ENCODE results near the gene DGKD.

The DGKD gene

GRCh38 chr2:233430651-233431050, 76.4 kb downstream of the DGKD start:
- no peaks in the 10 kb centered on the region for H3K9me3 ChIP-seq (ENCODE audit: control insufficient read depth, insufficient read depth, low read length)
- 0 out of 2 replicates have a peak, but pooled peaks cover 3% of the 10 kb centered on the region for H3K36me3 ChIP-seq (ENCODE audit: control insufficient read depth, insufficient read depth, low read length)
- H3K27me3 ChIP-seq (ENCODE audit: control insufficient read depth, insufficient read depth, low read length): no peaks in the 10 kb centered on the region
- no peak overlapping the region for H3K4me3 ChIP-seq (ENCODE audit: low read depth, low read length)
- H3K27ac ChIP-seq (ENCODE audit: low read depth, low read length): no peak overlapping the region
- no peak overlapping the region for H3K9ac ChIP-seq (ENCODE audit: low read depth, low read length)
- no peaks in the 10 kb centered on the region for H3K4me1 ChIP-seq (ENCODE audit: control insufficient read depth, insufficient read depth, low read length)

- Histone ChIP-seq H3K9me3 (ENCODE audit: control insufficient read depth, insufficient read depth, low read length) (no peaks in the 10 kb centered on the region), H3K4me1 (ENCODE audit: control insufficient read depth, insufficient read depth, low read length) (no peaks in the 10 kb centered on the region), H3K4me3 (ENCODE audit: low read depth, low read length) (no peak overlapping the region), H3K27ac (ENCODE audit: low read depth, low read length) (no peak overlapping the region), H3K9ac (ENCODE audit: low read depth, low read length) (no peak overlapping the region), H3K27me3 (ENCODE audit: control insufficient read depth, insufficient read depth, low read length) (no peaks in the 10 kb centered on the region), H3K36me3 (ENCODE audit: control insufficient read depth, insufficient read depth, low read length) (peaks cover 21% of the 10 kb centered on the region)
Measured at GRCh38 chr2:233433029-233433428, 78.7 kb downstream of the DGKD start.

GRCh38 chr2:233433794-233434193, 79.5 kb downstream of the DGKD start:
- no peaks in the 10 kb centered on the region for H3K27me3 ChIP-seq (ENCODE audit: control insufficient read depth, insufficient read depth, low read length)
- H3K9ac ChIP-seq (ENCODE audit: low read depth, low read length): no peak overlapping the region
- peaks cover 24% of the 10 kb centered on the region for H3K36me3 ChIP-seq (ENCODE audit: control insufficient read depth, insufficient read depth, low read length)
- no peak overlapping the region for H3K4me3 ChIP-seq (ENCODE audit: low read depth, low read length)
- H3K9me3 ChIP-seq (ENCODE audit: control insufficient read depth, insufficient read depth, low read length): no peaks in the 10 kb centered on the region
- H3K4me1 ChIP-seq (ENCODE audit: control insufficient read depth, insufficient read depth, low read length): no peaks in the 10 kb centered on the region
- H3K27ac ChIP-seq (ENCODE audit: low read depth, low read length): no peak overlapping the region

GRCh38 chr2:233434666-233435330, 80.5 kb downstream of the DGKD start:
- H3K9me3 ChIP-seq (ENCODE audit: control insufficient read depth, insufficient read depth, low read length): no peaks in the 10 kb centered on the region
- H3K4me3 ChIP-seq (ENCODE audit: low read depth, low read length): no peak overlapping the region
- H3K36me3 ChIP-seq (ENCODE audit: control insufficient read depth, insufficient read depth, low read length): peaks cover 24% of the 10 kb centered on the region
- H3K4me1 ChIP-seq (ENCODE audit: control insufficient read depth, insufficient read depth, low read length): no peaks in the 10 kb centered on the region
- H3K27me3 ChIP-seq (ENCODE audit: control insufficient read depth, insufficient read depth, low read length): no peaks in the 10 kb centered on the region
- H3K9ac ChIP-seq (ENCODE audit: low read depth, low read length): no peak overlapping the region
- no peak overlapping the region for H3K27ac ChIP-seq (ENCODE audit: low read depth, low read length)

GRCh38 chr2:233435436-233436190, 81.3 kb downstream of the DGKD start:
- Histone ChIP-seq H3K27ac (ENCODE audit: low read depth, low read length) (no peak overlapping the region), H3K27me3 (ENCODE audit: control insufficient read depth, insufficient read depth, low read length) (no peaks in the 10 kb centered on the region), H3K4me3 (ENCODE audit: low read depth, low read length) (no peak overlapping the region)

GRCh38 chr2:233436191-233436581, 81.9 kb downstream of the DGKD start:
- H3K4me3 ChIP-seq (ENCODE audit: low read depth, low read length): no peak overlapping the region
- no peaks in the 10 kb centered on the region for H3K9me3 ChIP-seq (ENCODE audit: control insufficient read depth, insufficient read depth, low read length)
- no peaks in the 10 kb centered on the region for H3K27me3 ChIP-seq (ENCODE audit: control insufficient read depth, insufficient read depth, low read length)
- H3K27ac ChIP-seq (ENCODE audit: low read depth, low read length): no peak overlapping the region
- no peaks in the 10 kb centered on the region for H3K4me1 ChIP-seq (ENCODE audit: control insufficient read depth, insufficient read depth, low read length)
- H3K9ac ChIP-seq (ENCODE audit: low read depth, low read length): no peak overlapping the region
- peaks cover 24% of the 10 kb centered on the region for H3K36me3 ChIP-seq (ENCODE audit: control insufficient read depth, insufficient read depth, low read length)

More at GRCh38 chr2:233435436-233436190, 81.3 kb downstream of the DGKD start:
- Histone ChIP-seq H3K36me3 (ENCODE audit: control insufficient read depth, insufficient read depth, low read length) (peaks cover 24% of the 10 kb centered on the region), H3K4me1 (ENCODE audit: control insufficient read depth, insufficient read depth, low read length) (no peaks in the 10 kb centered on the region), H3K9ac (ENCODE audit: low read depth, low read length) (no peak overlapping the region), H3K9me3 (ENCODE audit: control insufficient read depth, insufficient read depth, low read length) (no peaks in the 10 kb centered on the region)

GRCh38 chr2:233436691-233437438, 82.6 kb downstream of the DGKD start:
- no peaks in the 10 kb centered on the region for H3K9me3 ChIP-seq (ENCODE audit: control insufficient read depth, insufficient read depth, low read length)
- peaks cover 24% of the 10 kb centered on the region for H3K36me3 ChIP-seq (ENCODE audit: control insufficient read depth, insufficient read depth, low read length)
- no peaks in the 10 kb centered on the region for H3K4me1 ChIP-seq (ENCODE audit: control insufficient read depth, insufficient read depth, low read length)
- no peak overlapping the region for H3K9ac ChIP-seq (ENCODE audit: low read depth, low read length)
- no peak overlapping the region for H3K4me3 ChIP-seq (ENCODE audit: low read depth, low read length)
- no peak overlapping the region for H3K27ac ChIP-seq (ENCODE audit: low read depth, low read length)
- no peaks in the 10 kb centered on the region for H3K27me3 ChIP-seq (ENCODE audit: control insufficient read depth, insufficient read depth, low read length)

- H3K4me1 ChIP-seq (ENCODE audit: control insufficient read depth, insufficient read depth, low read length): no peaks in the 10 kb centered on the region
- no peak overlapping the region for H3K4me3 ChIP-seq (ENCODE audit: low read depth, low read length)
- H3K9me3 ChIP-seq (ENCODE audit: control insufficient read depth, insufficient read depth, low read length): no peaks in the 10 kb centered on the region
- H3K36me3 ChIP-seq (ENCODE audit: control insufficient read depth, insufficient read depth, low read length): peaks cover 24% of the 10 kb centered on the region
- no peaks in the 10 kb centered on the region for H3K27me3 ChIP-seq (ENCODE audit: control insufficient read depth, insufficient read depth, low read length)
- no peak overlapping the region for H3K9ac ChIP-seq (ENCODE audit: low read depth, low read length)
- H3K27ac ChIP-seq (ENCODE audit: low read depth, low read length): no peak overlapping the region
Measured at GRCh38 chr2:233437439-233437955, 83.2 kb downstream of the DGKD start.

GRCh38 chr2:233438573-233439147, 84.4 kb downstream of the DGKD start:
- Histone ChIP-seq H3K27ac (ENCODE audit: low read depth, low read length) (no peak overlapping the region), H3K27me3 (ENCODE audit: control insufficient read depth, insufficient read depth, low read length) (no peaks in the 10 kb centered on the region), H3K9me3 (ENCODE audit: control insufficient read depth, insufficient read depth, low read length) (no peaks in the 10 kb centered on the region), H3K36me3 (ENCODE audit: control insufficient read depth, insufficient read depth, low read length) (peaks cover 24% of the 10 kb centered on the region), H3K4me3 (ENCODE audit: low read depth, low read length) (no peak overlapping the region), H3K9ac (ENCODE audit: low read depth, low read length) (no peak overlapping the region), H3K4me1 (ENCODE audit: control insufficient read depth, insufficient read depth, low read length) (no peaks in the 10 kb centered on the region)

- Histone ChIP-seq H3K4me3 (ENCODE audit: low read depth, low read length) (no peak overlapping the region), H3K9me3 (ENCODE audit: control insufficient read depth, insufficient read depth, low read length) (no peaks in the 10 kb centered on the region), H3K9ac (ENCODE audit: low read depth, low read length) (no peak overlapping the region), H3K27me3 (ENCODE audit: control insufficient read depth, insufficient read depth, low read length) (no peaks in the 10 kb centered on the region), H3K27ac (ENCODE audit: low read depth, low read length) (no peak overlapping the region), H3K4me1 (ENCODE audit: control insufficient read depth, insufficient read depth, low read length) (no peaks in the 10 kb centered on the region), H3K36me3 (ENCODE audit: control insufficient read depth, insufficient read depth, low read length) (peaks cover 24% of the 10 kb centered on the region)
Measured at GRCh38 chr2:233439191-233439590, 84.9 kb downstream of the DGKD start.
